T-cell (primary cell): Measurements from ENCODE around the gene EZR. TPM values are rescaled to one million over a fixed set of nuclear protein-coding genes. Genes with fewer than 3 reads are reported as not detected.

Source experiments
- ATAC-seq, 4 experiments: fragments of 200-7000 bp in 3 of 4; fragments of 150-1000 bp in 1 of 4; cut with Tn5 transposase; replicated peaks in 1 of 4; 1 replicate in 3 of 4; 2 replicates in 1 of 4; pipeline ENCODE4 v1.10.0; 2021; ENCODE audit warnings: moderate library complexity in 3 of 4, mild to moderate bottlenecking in 2 of 4, moderate number of reproducible peaks in 1 of 4
- CTCF ChIA-PET, 2 donors: fragments of 300-600 bp; sonication (Branson Sonifier 250); formaldehyde crosslinking; loops; one replicate each; lab custom pipeline; 2022; ENCODE audit warnings: antibody characterized with exemption in 2 of 2; lab: Charles Lee
- POLR2A ChIA-PET, 2 donors: fragments of 300-600 bp; sonication (Branson Sonifier 250); formaldehyde crosslinking; loops; one replicate each; lab custom pipeline; 2022; ENCODE audit warnings: antibody characterized with exemption in 2 of 2; lab: Charles Lee
- DNase-seq, 35 experiments: peaks; one replicate each; pipeline versions ENCODE4 v3.0.0 to v3.0.0-alpha.2; 2013 to 2023
- H3K27ac ChIP-seq: one replicate; pipeline ENCODE4 v1.5.1; 2013; ENCODE audit warnings: low read length
- H3K27me3 ChIP-seq, 2 experiments: replicated peaks in 1 of 2; 1 replicate in 1 of 2; 2 replicates in 1 of 2; pipeline versions ENCODE4 v1.6.1 to v1.7.0; 2013; ENCODE audit warnings: low read length in 1 of 2, mixed read lengths in 1 of 2; ENCODE audit not compliant: control insufficient read depth in 2 of 2, insufficient read depth in 2 of 2; ENCODE audit errors: extremely low read depth in 1 of 2
- H3K36me3 ChIP-seq, 2 donors: 1 replicate in 1 of 2; 2 replicates in 1 of 2; pipeline versions ENCODE4 v1.6.1 to v1.7.0; 2013; ENCODE audit warnings: low read length in 1 of 2; ENCODE audit not compliant: control insufficient read depth in 2 of 2, insufficient read depth in 1 of 2; ENCODE audit errors: extremely low read depth in 1 of 2
- H3K4me1 ChIP-seq, 2 experiments: 1 replicate in 1 of 2; 2 replicates in 1 of 2; pipeline versions ENCODE4 v1.6.1 to v1.7.0; 2013; ENCODE audit warnings: low read length in 2 of 2, mixed read lengths in 1 of 2; ENCODE audit not compliant: insufficient read depth in 2 of 2, control insufficient read depth in 1 of 2; ENCODE audit errors: extremely low read depth in 1 of 2
- H3K4me3 ChIP-seq, 2 donors: 1 replicate in 1 of 2; 2 replicates in 1 of 2; pipeline versions ENCODE4 v1.5.1 to v1.7.0; 2013; ENCODE audit warnings: mild to moderate bottlenecking in 2 of 2, low read length in 1 of 2, moderate library complexity in 1 of 2; ENCODE audit not compliant: control insufficient read depth in 1 of 2; ENCODE audit errors: extremely low read depth in 1 of 2
- H3K9me3 ChIP-seq: 2 replicates; pipeline ENCODE4 v1.7.0; 2013
- H3K27ac Mint-ChIP-seq, 2 donors: one replicate each; pipeline ENCODE4 v1.8.0; 2020 to 2021; ENCODE audit warnings: mild to moderate bottlenecking in 2 of 2, mixed read lengths in 2 of 2
- H3K27me3 Mint-ChIP-seq, 2 donors: one replicate each; pipeline ENCODE4 v1.8.0; 2021 to 2022; ENCODE audit warnings: mixed read lengths in 2 of 2
- H3K36me3 Mint-ChIP-seq: one replicate; pipeline ENCODE4 v1.8.0; 2021; ENCODE audit warnings: mixed read lengths
- H3K4me1 Mint-ChIP-seq, 3 donors: one replicate each; pipeline ENCODE4 v1.8.0; 2020 to 2022; ENCODE audit warnings: mixed read lengths in 3 of 3, mild to moderate bottlenecking in 1 of 3
- H3K4me3 Mint-ChIP-seq, 3 donors: one replicate each; pipeline ENCODE4 v1.8.0; 2020 to 2022; ENCODE audit warnings: mild to moderate bottlenecking in 3 of 3, mixed read lengths in 3 of 3, moderate library complexity in 3 of 3
- H3K9me3 Mint-ChIP-seq, 3 donors: one replicate each; pipeline ENCODE4 v1.8.0; 2020 to 2022; ENCODE audit warnings: mixed read lengths in 3 of 3
- WGBS: methylation state at CpG from one replicate; pipeline ENCODE4 v1.1.5; 2013; ENCODE audit warnings: missing lambda C conversion rate; ENCODE audit not compliant: insufficient coverage; 5-methylcytosine and 5-hydroxymethylcytosine counted together
- total RNA-seq, 35 experiments: library from RNA in 6 of 35; stranded (reverse) in 6 of 35; fragments of 120-200 nt in 1 of 35; gene quantifications; one replicate each; pipeline versions ENCODE4 v1.2.1 to v1.2.4 and lab custom pipeline; 2013 to 2026

EZR gene
- total RNA-seq, 5 donors from 2014 or later (not counting 1 experiment from before 2014, with no cell fraction given): 176 to 286 (median 272) TPM

- Mint-ChIP-seq H3K27me3 (no peaks in the 10 kb centered on the region), H3K9me3 (no peaks in the 10 kb centered on the region)
These were observed 34.1 kb upstream of the EZR start for GRCh38 chr6:158853072-158853879.

GRCh38 chr6:158852312-158853071, 33.3 kb upstream of the EZR start:
- no peak overlapping the region for H3K27ac Mint-ChIP-seq
- peak overlapping the region in 1 of 2 donors; percentile 52 for H3K4me3 ChIP-seq

More at GRCh38 chr6:158853072-158853879, 34.1 kb upstream of the EZR start:
- H3K4me1 ChIP-seq: peaks cover 35 to 63% of the 10 kb centered on the region in 2 experiments
- CTCF ChIA-PET: interaction anchor here (0.6 to 2.6 kb wide), 6 partner anchors 10 to 60 kb away, joined by 3 to 20 read pairs (median 4); no protein-coding TSS in a partner anchor
- no peaks in the 10 kb centered on the region for H3K9me3 ChIP-seq
- Mint-ChIP-seq H3K36me3 (no peaks in the 10 kb centered on the region), H3K4me3 (no peak overlapping the region), H3K4me1 (peaks cover 35 to 52% (median 49%) of the 10 kb centered on the region in 3 donors), H3K27ac (no peak overlapping the region)
- peak overlapping the region; percentile 10 to 52 for H3K4me3 ChIP-seq
- H3K36me3 ChIP-seq: no peaks in the 10 kb centered on the region
- H3K27me3 ChIP-seq: no peaks in the 10 kb centered on the region
- ATAC-seq (peak; percentile 78 to 85 (median 80)), DNase-seq (peak; percentile 70 to 92 (median 84))
- H3K27ac ChIP-seq: peak overlapping the region; percentile 98
- POLR2A ChIA-PET: interaction anchor here (0.5 to 5.6 kb wide), 14 partner anchors 9 to 204 kb away, joined by 3 to 148 read pairs (median 4); partner anchors contain the start of genes EZR (in 1 of the 2) and SYTL3 (in 1 of the 2)
- WGBS: 36% methylated on average over 8 of the region's 13 CpGs

GRCh38 chr6:158850807-158851115, 31.6 kb upstream of the EZR start:
- ChIA-PET POLR2A (interaction anchor here in 1 of 2 donors (0.6 to 1.5 kb wide), 2 partner anchors 31 to 43 kb away, joined by 4 read pairs; partner anchors contain the start of gene EZR), CTCF (interaction anchor here in 1 of 2 donors (1.9 kb wide), 1 partner anchor 19 kb away, joined by 4 read pairs; no protein-coding TSS in a partner anchor)
- no peak overlapping the region for H3K4me3 Mint-ChIP-seq
- Histone ChIP-seq H3K9me3 (no peaks in the 10 kb centered on the region), H3K36me3 (no peaks in the 10 kb centered on the region), H3K27ac (peak overlapping the region; percentile 95), H3K4me3 (no peak overlapping the region), H3K4me1 (peaks cover 35 to 56% of the 10 kb centered on the region in 2 experiments), H3K27me3 (no peaks in the 10 kb centered on the region)
- DNase-seq (no peak), ATAC-seq (no peak)
- peaks cover 24 to 36% (median 34%) of the 10 kb centered on the region in 3 donors for H3K4me1 Mint-ChIP-seq
- no peaks in the 10 kb centered on the region for H3K36me3 Mint-ChIP-seq
- no peaks in the 10 kb centered on the region for H3K27me3 Mint-ChIP-seq
- no peaks in the 10 kb centered on the region for H3K9me3 Mint-ChIP-seq
- H3K27ac Mint-ChIP-seq: peak overlapping the region; percentile 96 to 100

More at GRCh38 chr6:158852312-158853071, 33.3 kb upstream of the EZR start:
- CTCF ChIA-PET: interaction anchor here (0.9 to 2.6 kb wide), 3 partner anchors 17 kb away, joined by 4 to 20 read pairs (median 4); no protein-coding TSS in a partner anchor
- Mint-ChIP-seq H3K27me3 (no peaks in the 10 kb centered on the region), H3K9me3 (no peaks in the 10 kb centered on the region), H3K4me3 (no peak overlapping the region), H3K4me1 (peaks cover 34 to 51% (median 50%) of the 10 kb centered on the region in 3 donors), H3K36me3 (no peaks in the 10 kb centered on the region)
- ATAC-seq (peak in 1 of 4 experiments; percentile 1), DNase-seq (peak in 2 of 35 experiments; percentile 6 to 9)
- 93% methylated on average over 8 of the region's 11 CpGs for WGBS
- Histone ChIP-seq H3K27ac (peak overlapping the region; percentile 98), H3K9me3 (no peaks in the 10 kb centered on the region), H3K27me3 (no peaks in the 10 kb centered on the region), H3K36me3 (no peaks in the 10 kb centered on the region), H3K4me1 (peaks cover 35 to 63% of the 10 kb centered on the region in 2 experiments)
- POLR2A ChIA-PET: interaction anchor here (0.5 to 5.6 kb wide), 9 partner anchors 16 to 874 kb away, joined by 3 to 148 read pairs (median 4); partner anchors contain the start of genes EZR (in 2 of the 2) and TAGAP (in 1 of the 2)

- H3K4me3 ChIP-seq: peak overlapping the region in 1 of 2 donors; percentile 1
- H3K4me1 ChIP-seq: peaks cover 35 to 50% of the 10 kb centered on the region in 2 experiments
- Mint-ChIP-seq H3K9me3 (no peaks in the 10 kb centered on the region), H3K4me3 (peak overlapping the region; percentile 41 to 66 (median 50)), H3K4me1 (peaks cover 22 to 30% (median 28%) of the 10 kb centered on the region in 3 donors), H3K27ac (peak overlapping the region; percentile 96 to 100), H3K36me3 (no peaks in the 10 kb centered on the region), H3K27me3 (no peaks in the 10 kb centered on the region)
- peak; percentile 60 to 67 (median 62) for ATAC-seq
- no peaks in the 10 kb centered on the region for H3K9me3 ChIP-seq
- no peaks in the 10 kb centered on the region for H3K36me3 ChIP-seq
- CTCF ChIA-PET: interaction anchor here in 1 of 2 donors (1.9 kb wide), 1 partner anchor 20 kb away, joined by 4 read pairs; no protein-coding TSS in a partner anchor
- DNase-seq: peak in 34 of 35 experiments; percentile 16 to 83 (median 52)
- WGBS: 33% methylated on average over 3 of the region's 9 CpGs
- no peaks in the 10 kb centered on the region for H3K27me3 ChIP-seq
- peak overlapping the region; percentile 95 for H3K27ac ChIP-seq
- POLR2A ChIA-PET: interaction anchor here in 1 of 2 donors (0.6 kb wide), 1 partner anchor 43 kb away, joined by 4 read pairs; no protein-coding TSS in a partner anchor
These were observed 31.0 kb upstream of the EZR start for GRCh38 chr6:158849899-158850806.

GRCh38 chr6:158848490-158848895, 29.3 kb upstream of the EZR start:
- Histone ChIP-seq H3K27ac (no peak overlapping the region), H3K9me3 (no peaks in the 10 kb centered on the region), H3K4me3 (no peak overlapping the region), H3K36me3 (no peaks in the 10 kb centered on the region), H3K4me1 (peaks cover 19 to 33% of the 10 kb centered on the region in 2 experiments), H3K27me3 (no peaks in the 10 kb centered on the region)
- ChIA-PET CTCF (no interaction called here), POLR2A (no interaction called here)
- 100% methylated on average over 1 of the region's 7 CpGs for WGBS
- Mint-ChIP-seq H3K9me3 (no peaks in the 10 kb centered on the region), H3K4me3 (no peak overlapping the region), H3K27me3 (no peaks in the 10 kb centered on the region), H3K4me1 (peaks cover 22 to 32% (median 28%) of the 10 kb centered on the region in 3 donors), H3K36me3 (no peaks in the 10 kb centered on the region), H3K27ac (peak overlapping the region; percentile 48 to 79)
- ATAC-seq: no peak
- DNase-seq: no peak
